GM12878 (cell line): ENCODE measurements around the gene OAS1.

Source experiments
- BMI1 ChIP-seq: fragments of 450-650 bp; IDR thresholded peaks from 2 replicates; pipeline ENCODE4 v1.6.1; 2016; ENCODE audit warnings: mild to moderate bottlenecking, moderate library complexity, borderline replicate concordance
- CTCF ChIP-seq, 3 experiments: IDR thresholded peaks in 2 of 3; conservative IDR thresholded peaks in 1 of 3; 2 replicates each; pipeline ENCODE4 v1.5.1; 2011; ENCODE audit warnings: low read depth in 3 of 3, low read length in 3 of 3, mild to moderate bottlenecking in 3 of 3, control low read depth in 2 of 3, moderate library complexity in 2 of 3, inconsistent platforms in 1 of 3, mixed read lengths in 1 of 3; ENCODE audit not compliant: control insufficient read depth in 2 of 3, insufficient read depth in 1 of 3; ENCODE audit errors: extremely low read depth in 1 of 3
- USF2 ChIP-seq: IDR thresholded peaks from 2 replicates; pipeline ENCODE4 v1.6.1; 2011; ENCODE audit warnings: low read depth, low read length, improper control_type of control experiment, borderline replicate concordance

DNA sequence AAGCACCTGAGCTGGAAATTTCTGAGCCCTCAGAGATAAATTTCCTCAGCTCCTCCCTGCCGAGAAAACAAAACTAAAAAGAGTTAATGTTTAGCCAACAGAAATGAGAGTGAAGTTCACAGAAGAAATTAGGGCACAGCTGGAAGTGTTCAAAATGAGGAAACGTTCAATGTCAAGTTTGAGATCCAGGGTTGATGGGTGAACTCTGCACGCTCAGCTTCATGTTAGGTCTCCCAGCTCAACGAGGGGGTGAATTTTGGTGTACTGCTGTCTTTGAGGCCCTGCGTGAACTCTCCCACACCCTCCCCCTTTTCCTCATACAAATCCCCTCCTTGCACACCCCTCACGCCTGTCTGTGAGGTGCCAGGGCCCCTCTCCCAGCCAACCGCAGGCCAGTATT is 18.2 kb downstream of the OAS1 start:
- TF ChIP-seq CTCF (IDR thresholded peaks at IDR 0.05 in 2 of 3, conservative IDR thresholded peaks at IDR 0.05 in 1 of 3; ENCODE audit: control insufficient read depth in 2 of 3, extremely low read depth in 1 of 3, insufficient read depth in 1 of 3, low read depth in 3 of 3, low read length in 3 of 3) (no peak), BMI1 (no peak), USF2 (no peak)
